ENCODE data around the gene PEX14.
"Not testable (repeated sequence)": the region's sequence is repeated elsewhere in the genome, so short reads cannot be mapped to it uniquely, and the experiment has no call there.

Gene PEX14

GRCh38 chr1:10474613-10475507 is at the start of gene PEX14:
Gene PEX14 (plus strand): TSS chr1:10474950. CDS start chr1:10474967, 17 bp downstream.
- DNase-seq (ENCODE audit: low spot score), result peak; percentile 71

GRCh38 chr1:10425826-10426534 is 48.8 kb upstream of the PEX14 start:
- DNase-seq (ENCODE audit: low spot score), result not testable (repeated sequence)

- DNase-seq (ENCODE audit: low spot score), result not testable (repeated sequence)
Observed at GRCh38 chr1:10426535-10426848, 48.3 kb upstream of the PEX14 start.

GRCh38 chr1:10428984-10429383 is 45.8 kb upstream of the PEX14 start:
- DNase-seq (ENCODE audit: low spot score), result no peak

GRCh38 chr1:10429868-10430215 is 44.9 kb upstream of the PEX14 start:
- DNase-seq (ENCODE audit: low spot score), result peak; percentile 51

- DNase-seq (ENCODE audit: low spot score), result peak; percentile 82
Observed at GRCh38 chr1:10430216-10431069, 44.3 kb upstream of the PEX14 start, which contains the start of gene CENPS. Gene CENPS (plus strand): TSS chr1:10430433. CDS start chr1:10430518, 85 bp downstream.

GRCh38 chr1:10431070-10431730 is 43.5 kb upstream of the PEX14 start:
- DNase-seq (ENCODE audit: low spot score), result peak; percentile 16

GRCh38 chr1:10432910-10433700 is 41.6 kb upstream of the PEX14 start:
- DNase-seq (ENCODE audit: low spot score), result no peak

GRCh38 chr1:10433790-10434189 is 41.0 kb upstream of the PEX14 start:
- DNase-seq (ENCODE audit: low spot score), result no peak

- no peak for DNase-seq (ENCODE audit: low spot score)
Observed at GRCh38 chr1:10434590-10434989, 40.2 kb upstream of the PEX14 start.

- no peak for DNase-seq (ENCODE audit: low spot score)
Observed at GRCh38 chr1:10437052-10437451, 37.7 kb upstream of the PEX14 start.

- DNase-seq (ENCODE audit: low spot score), result no peak
Observed at GRCh38 chr1:10438677-10439163, 36.0 kb upstream of the PEX14 start.

- DNase-seq (ENCODE audit: low spot score), result no peak
Observed at GRCh38 chr1:10440305-10440704, 34.4 kb upstream of the PEX14 start.

- DNase-seq (ENCODE audit: low spot score), result no peak
Observed at GRCh38 chr1:10440794-10441193, 34.0 kb upstream of the PEX14 start.

GRCh38 chr1:10444248-10444647 is 30.5 kb upstream of the PEX14 start:
- DNase-seq (ENCODE audit: low spot score), result no peak

GRCh38 chr1:10444795-10445397 is 29.9 kb upstream of the PEX14 start:
- no peak for DNase-seq (ENCODE audit: low spot score)

- no peak for DNase-seq (ENCODE audit: low spot score)
Observed at GRCh38 chr1:10446790-10447422, 27.8 kb upstream of the PEX14 start.

- no peak for DNase-seq (ENCODE audit: low spot score)
Observed at GRCh38 chr1:10449751-10450150, 25.0 kb upstream of the PEX14 start, which contains the start of gene CORT. Gene CORT (plus strand): TSS chr1:10450031. CDS start chr1:10450224, 193 bp downstream.

GRCh38 chr1:10450156-10450814 is 24.5 kb upstream of the PEX14 start:
- no peak for DNase-seq (ENCODE audit: low spot score)
